GM19372 (cell line): ENCODE data around the gene AOAH.

Source experiments
- ATAC-seq: cut with Tn5 transposase; IDR thresholded peaks from one replicate; pipeline ENCODE4 v1.9.1; 2021; ENCODE audit warnings: mild to moderate bottlenecking, low read depth, moderate library complexity; ENCODE audit not compliant: unreplicated experiment

AOAH gene

GRCh38 chr7:36567699-36568451 is 156.4 kb downstream of the AOAH start:
- ATAC-seq, result no peak

- no peak for ATAC-seq
Observed at GRCh38 chr7:36565792-36566356, 158.4 kb downstream of the AOAH start.

GRCh38 chr7:36564489-36564888 is 159.8 kb downstream of the AOAH start:
- no peak for ATAC-seq

GRCh38 chr7:36563706-36564327 is 160.5 kb downstream of the AOAH start:
- ATAC-seq, result no peak

GRCh38 chr7:36562121-36562520 is 162.2 kb downstream of the AOAH start:
- ATAC-seq, result no peak

DNA sequence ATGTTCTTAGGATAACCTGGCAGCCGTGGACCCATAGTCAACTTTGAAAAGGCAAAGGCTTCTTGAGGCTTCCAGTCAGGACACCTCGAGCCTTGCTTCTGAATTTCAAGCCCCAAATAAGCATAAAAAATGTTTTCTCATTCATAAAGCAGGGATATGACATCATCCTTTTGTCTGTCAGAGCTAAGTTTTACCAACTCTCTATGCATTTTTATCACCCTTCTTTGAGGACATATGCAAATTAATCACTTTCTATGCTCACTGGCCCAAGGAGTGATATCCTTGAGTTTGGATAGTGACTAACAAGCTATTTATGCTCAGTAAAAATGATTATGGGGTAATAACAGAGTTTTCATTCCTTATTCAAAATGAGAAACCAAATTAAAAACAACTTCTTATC is 175.3 kb downstream of the AOAH start:
- ATAC-seq, result no peak

GRCh38 chr7:36547416-36547815 is 176.9 kb downstream of the AOAH start:
- ATAC-seq, result no peak

GRCh38 chr7:36546331-36546730 is 178.0 kb downstream of the AOAH start:
- ATAC-seq, result no peak

DNA sequence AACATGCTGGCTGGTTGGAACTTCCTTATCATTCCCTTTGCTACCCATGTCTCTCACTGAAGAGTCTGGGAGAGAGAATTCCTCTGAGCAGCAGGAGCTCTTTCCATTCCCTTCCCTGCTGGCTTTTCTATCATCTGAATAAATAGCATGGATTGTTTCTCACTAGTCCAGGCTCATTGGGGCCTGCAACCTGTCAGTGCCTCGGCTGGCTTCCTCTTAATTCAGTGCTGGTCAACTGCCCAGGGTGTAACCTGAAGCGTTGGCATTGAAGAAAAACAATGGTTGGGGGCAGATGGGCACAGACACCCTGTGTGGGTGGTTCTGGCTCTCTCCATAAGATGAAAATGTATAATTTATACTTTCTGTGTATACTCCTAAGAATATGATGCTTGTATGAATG is 179.0 kb downstream of the AOAH start:
- ATAC-seq, result no peak

GRCh38 chr7:36538126-36538525 is 186.2 kb downstream of the AOAH start:
- ATAC-seq, result no peak

- ATAC-seq, result no peak
Observed at GRCh38 chr7:36535866-36536664, 188.2 kb downstream of the AOAH start.

GRCh38 chr7:36533717-36534116 is 190.6 kb downstream of the AOAH start:
- ATAC-seq, result no peak

DNA sequence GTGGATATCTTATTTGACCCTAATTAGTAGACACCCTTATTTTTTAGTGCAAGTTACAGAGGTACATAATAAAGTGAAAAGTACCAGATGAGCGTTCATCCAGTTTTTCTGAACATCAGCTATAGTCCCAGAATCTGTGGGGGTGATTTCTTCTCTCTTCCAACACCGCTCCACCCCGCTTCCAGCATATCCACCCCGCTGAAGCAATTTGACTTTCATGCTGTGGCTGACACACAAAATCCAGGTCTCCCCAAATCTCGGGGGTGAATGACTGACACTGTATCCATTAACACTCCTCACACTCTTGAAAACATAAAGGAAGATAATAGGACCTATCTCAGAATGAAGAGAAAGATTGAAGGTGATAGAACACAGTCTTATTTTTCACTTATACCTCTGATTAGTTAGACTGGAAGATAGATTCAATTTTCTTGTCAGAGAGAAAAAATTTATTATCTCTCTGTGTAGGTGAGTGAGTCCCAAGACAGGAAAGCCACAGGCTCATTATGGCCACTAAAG is 191.3 kb downstream of the AOAH start:
- no peak for ATAC-seq

- no peak for ATAC-seq
Observed at GRCh38 chr7:36531951-36532350, 192.3 kb downstream of the AOAH start.

GRCh38 chr7:36530456-36530855 is 193.8 kb downstream of the AOAH start:
- ATAC-seq, result no peak

DNA sequence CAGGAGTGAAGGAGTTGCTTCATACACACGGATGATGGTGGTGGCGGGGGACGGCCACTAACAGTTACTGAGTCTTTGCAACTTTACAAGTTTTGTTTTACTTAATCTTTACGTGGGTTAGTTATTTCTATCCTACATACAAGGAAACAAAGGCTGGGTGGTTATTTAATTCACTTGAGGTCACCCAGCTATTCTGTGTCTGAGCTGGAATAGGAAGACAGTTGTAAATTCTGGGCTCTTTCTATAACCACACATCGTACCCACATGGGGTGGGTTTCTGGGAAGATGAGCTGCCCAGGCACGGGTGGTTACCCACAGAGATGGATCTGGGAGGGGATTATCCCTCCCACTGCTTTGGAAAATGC is 196.8 kb downstream of the AOAH start:
- ATAC-seq, result no peak

DNA sequence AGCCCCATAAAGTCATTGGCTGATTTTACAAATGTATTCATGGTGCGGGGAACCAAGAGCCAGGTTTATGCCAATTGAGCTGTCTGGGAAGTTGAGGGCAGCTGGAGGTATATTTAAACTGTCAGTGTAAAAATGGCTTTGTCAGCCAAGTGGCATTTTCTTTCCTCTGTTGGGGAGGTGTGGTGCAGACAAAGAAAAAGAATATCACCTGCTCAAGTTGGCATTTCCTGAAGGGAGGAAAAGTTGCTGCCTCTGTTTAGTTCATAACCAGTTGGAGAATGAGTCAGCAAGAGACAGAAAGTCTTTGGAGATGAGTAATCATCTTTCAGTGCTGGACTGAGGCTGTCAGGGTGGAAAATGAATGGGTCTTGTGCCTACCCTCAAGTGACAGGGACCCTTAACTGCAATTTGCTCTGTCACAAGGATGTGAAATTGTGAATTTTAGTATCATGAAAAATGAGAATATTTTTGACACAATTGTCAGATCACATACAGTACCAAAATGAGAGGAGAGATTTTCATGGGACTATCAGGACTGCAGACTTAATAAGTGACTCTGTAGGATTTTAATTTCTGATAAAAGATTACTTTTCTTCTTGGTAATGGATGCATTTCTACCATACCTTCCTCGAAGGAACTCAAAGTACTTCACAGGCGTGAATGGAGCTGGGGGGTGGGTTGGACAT is 197.3 kb downstream of the AOAH start:
- ATAC-seq, result no peak

DNA sequence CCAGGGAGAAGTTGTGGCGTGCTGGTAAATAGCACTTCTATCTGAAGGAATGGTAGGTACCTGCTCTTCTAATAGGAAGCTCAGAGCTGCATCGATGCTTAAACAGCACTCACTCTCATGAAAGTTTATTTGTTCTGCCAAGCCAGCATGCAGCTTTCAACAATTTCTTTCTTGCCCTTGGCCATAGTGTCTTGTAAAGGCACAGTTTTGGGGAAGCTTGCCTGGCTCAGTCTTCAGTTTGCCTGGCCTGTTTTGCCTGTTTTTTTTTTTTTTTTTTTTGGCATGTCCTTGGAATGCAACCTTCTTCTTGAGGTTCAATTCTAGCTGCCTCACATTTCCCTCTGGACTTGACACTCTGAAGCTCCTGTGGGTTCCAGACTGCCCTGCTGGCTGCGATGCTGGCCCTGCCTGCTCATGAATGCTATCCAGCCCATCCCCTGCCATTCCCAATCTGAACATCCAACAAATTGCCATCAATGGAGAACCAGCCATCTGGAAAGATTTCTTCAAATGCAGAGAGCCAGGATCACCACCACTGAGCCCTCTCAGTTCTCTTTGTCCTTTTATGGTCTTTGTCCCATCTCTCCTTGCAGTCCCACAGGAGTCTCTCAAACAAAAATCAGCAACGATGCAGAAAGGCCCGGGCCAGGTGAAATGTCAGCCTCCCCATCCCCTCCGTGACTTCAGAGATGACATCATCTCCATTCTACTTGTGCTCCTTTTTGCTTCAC is 200.8 kb downstream of the AOAH start:
- ATAC-seq, result no peak

GRCh38 chr7:36522453-36523007 is 201.8 kb downstream of the AOAH start:
- no peak for ATAC-seq
